ENCODE measurements around the gene CASZ1. TPM values are rescaled to one million over a fixed set of nuclear protein-coding genes. Genes with fewer than 3 reads are reported as not detected.

CASZ1 gene
- total and polyA plus RNA-seq, 2 donors, result 1.8 to 3.9 TPM

DNA sequence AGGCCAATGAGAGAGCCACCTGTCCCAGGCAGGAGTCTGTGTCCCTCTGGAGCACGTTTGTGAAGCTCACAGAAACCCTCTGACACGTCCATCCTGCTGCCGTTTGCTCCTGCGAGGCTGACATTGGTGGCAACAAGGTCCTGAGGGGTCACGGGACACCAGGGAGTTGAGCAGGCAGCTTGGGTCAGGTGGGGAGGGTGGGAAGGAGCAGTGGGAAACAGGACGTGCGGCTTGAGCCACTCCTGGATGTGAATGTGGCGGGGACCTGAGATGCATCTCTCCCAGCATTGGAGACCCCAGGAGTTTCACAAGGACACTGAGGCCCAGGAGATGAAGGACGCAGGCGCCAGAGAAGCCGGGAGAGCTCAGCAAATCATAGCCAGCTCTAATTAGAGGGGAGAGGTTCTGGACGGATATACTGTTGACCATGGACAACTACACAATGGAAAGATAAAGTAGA, 172.7 kb downstream of the CASZ1 start:
- H3K27ac ChIP-seq (ENCODE audit: low read depth in 1 of 2, low read length in 1 of 2), result no peak overlapping the region
- no peaks in the 10 kb centered on the region for H3K9me3 ChIP-seq (ENCODE audit: control insufficient read depth in 2 of 2, insufficient read depth in 1 of 2, low read length in 1 of 2)
- H3K4me1 ChIP-seq (ENCODE audit: control insufficient read depth in 2 of 2, insufficient read depth in 2 of 2, low read length in 2 of 2), result no peaks in the 10 kb centered on the region
- 96% methylated on average over 12 of the region's 12 CpGs for WGBS
- no peak for DNase-seq (ENCODE audit: low read depth in 6 of 9, low spot score in 9 of 9)
- no peak overlapping the region for H3K4me3 ChIP-seq (ENCODE audit: low read length in 2 of 2)
- H3K27me3 ChIP-seq (ENCODE audit: control insufficient read depth in 2 of 2, insufficient read depth in 1 of 2, low read length in 1 of 2), result no peaks in the 10 kb centered on the region
- H3K36me3 ChIP-seq (ENCODE audit: control insufficient read depth in 2 of 2, insufficient read depth in 2 of 2, low read length in 1 of 2), result peaks cover 0 to 5% of the 10 kb centered on the region in 2 donors

DNA sequence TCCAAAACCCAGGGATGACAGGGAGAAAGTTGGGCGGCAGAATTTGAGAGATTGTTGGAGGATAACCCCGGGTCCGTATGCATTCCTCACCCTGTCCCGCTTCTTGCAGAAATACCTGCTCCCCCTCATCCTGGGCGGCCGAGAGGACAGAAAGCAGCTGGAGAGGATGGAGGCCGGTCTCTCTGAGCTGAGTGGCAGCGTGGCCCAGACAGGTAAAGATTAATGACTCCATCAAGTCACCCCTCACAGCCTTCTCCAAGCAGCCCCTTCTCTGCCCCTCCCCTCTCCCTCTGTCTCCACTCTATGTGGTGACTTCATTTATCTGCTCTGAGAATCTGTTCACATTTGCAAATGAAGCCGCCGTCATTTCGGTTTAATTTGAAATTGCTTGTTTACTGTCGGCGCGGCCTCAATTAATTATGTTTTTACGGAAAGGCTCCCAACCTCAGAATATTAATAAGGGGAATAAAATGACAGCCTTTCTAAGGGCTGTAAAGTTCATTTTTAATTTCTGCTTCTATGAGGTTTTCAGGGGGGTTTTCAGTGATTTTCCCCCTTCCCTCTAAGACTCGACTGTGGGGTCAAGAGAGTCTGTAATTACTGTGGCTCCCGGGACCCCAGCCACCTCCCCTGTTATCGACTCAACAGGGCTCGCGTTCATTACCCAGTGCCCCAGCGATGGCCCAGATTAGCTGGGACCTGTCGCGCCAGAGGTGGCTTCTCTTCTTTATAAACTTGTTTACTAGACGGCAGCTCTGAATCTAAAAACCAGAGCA, 173.3 kb downstream of the CASZ1 start:
- 97% methylated on average over 24 of the region's 24 CpGs for WGBS
- Histone ChIP-seq H3K4me1 (ENCODE audit: control insufficient read depth in 2 of 2, insufficient read depth in 2 of 2, low read length in 2 of 2) (no peaks in the 10 kb centered on the region), H3K36me3 (ENCODE audit: control insufficient read depth in 2 of 2, insufficient read depth in 2 of 2, low read length in 1 of 2) (peaks cover 0 to 11% of the 10 kb centered on the region in 2 donors), H3K27ac (ENCODE audit: low read depth in 1 of 2, low read length in 1 of 2) (no peak overlapping the region), H3K9me3 (ENCODE audit: control insufficient read depth in 2 of 2, insufficient read depth in 1 of 2, low read length in 1 of 2) (no peaks in the 10 kb centered on the region), H3K27me3 (ENCODE audit: control insufficient read depth in 2 of 2, insufficient read depth in 1 of 2, low read length in 1 of 2) (no peaks in the 10 kb centered on the region), H3K4me3 (ENCODE audit: low read length in 2 of 2) (no peak overlapping the region)
- DNase-seq (ENCODE audit: low read depth in 6 of 9, low spot score in 9 of 9), result no peak

DNA sequence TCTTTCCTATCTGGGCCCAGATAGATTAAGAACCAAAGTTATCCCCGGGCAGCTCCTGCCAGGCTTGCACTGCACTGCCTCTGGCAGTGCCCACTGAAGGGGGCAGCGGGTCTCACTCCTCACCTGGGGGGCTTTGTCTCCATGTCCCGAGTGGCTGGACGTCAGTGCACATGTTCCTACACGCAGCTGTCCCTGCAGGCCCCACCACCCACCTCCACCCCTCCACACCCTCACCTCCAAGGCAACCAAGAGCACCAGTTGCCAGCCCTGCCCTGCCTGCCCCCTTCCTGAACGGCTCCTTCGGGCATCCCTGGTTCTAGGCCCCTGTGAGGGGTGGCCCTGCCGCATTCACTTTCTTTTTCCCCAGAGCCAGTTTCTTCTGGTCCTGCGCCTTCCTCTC, 174.5 kb downstream of the CASZ1 start:
- no peak for DNase-seq (ENCODE audit: low read depth in 6 of 9, low spot score in 9 of 9)
- H3K4me3 ChIP-seq (ENCODE audit: low read length in 2 of 2), result no peak overlapping the region
- H3K4me1 ChIP-seq (ENCODE audit: control insufficient read depth in 2 of 2, insufficient read depth in 2 of 2, low read length in 2 of 2), result no peaks in the 10 kb centered on the region
- no peak overlapping the region for H3K27ac ChIP-seq (ENCODE audit: low read depth in 1 of 2, low read length in 1 of 2)
- no peaks in the 10 kb centered on the region for H3K27me3 ChIP-seq (ENCODE audit: control insufficient read depth in 2 of 2, insufficient read depth in 1 of 2, low read length in 1 of 2)
- no peaks in the 10 kb centered on the region for H3K9me3 ChIP-seq (ENCODE audit: control insufficient read depth in 2 of 2, insufficient read depth in 1 of 2, low read length in 1 of 2)
- H3K36me3 ChIP-seq (ENCODE audit: control insufficient read depth in 2 of 2, insufficient read depth in 2 of 2, low read length in 1 of 2), result peaks cover 0 to 13% of the 10 kb centered on the region in 2 donors
- WGBS, result 94% methylated on average over 9 of the region's 9 CpGs

DNA sequence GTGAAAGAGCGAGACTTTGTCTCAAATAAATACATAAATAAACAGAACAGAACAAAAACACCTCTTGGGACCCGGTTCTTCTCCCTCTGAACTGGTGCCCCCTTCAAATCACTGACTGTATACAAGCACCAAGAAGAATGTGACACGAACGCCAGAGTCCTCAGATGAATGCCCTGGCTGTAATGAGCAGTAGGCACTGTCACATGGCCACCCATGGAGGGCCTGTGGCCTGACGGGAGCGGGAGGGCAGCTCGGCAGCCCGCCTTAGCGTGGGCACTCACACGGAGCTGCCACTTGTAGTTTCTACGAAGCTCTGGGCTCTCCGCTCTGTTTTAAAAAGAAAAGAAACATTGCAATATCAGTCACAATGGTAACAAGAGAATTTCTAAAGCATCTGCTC, 175.7 kb downstream of the CASZ1 start:
- DNase-seq (ENCODE audit: low read depth in 6 of 9, low spot score in 9 of 9), result no peak
- Histone ChIP-seq H3K27ac (ENCODE audit: low read depth in 1 of 2, low read length in 1 of 2) (no peak overlapping the region), H3K4me3 (ENCODE audit: low read length in 2 of 2) (no peak overlapping the region), H3K9me3 (ENCODE audit: control insufficient read depth in 2 of 2, insufficient read depth in 1 of 2, low read length in 1 of 2) (no peaks in the 10 kb centered on the region), H3K36me3 (ENCODE audit: control insufficient read depth in 2 of 2, insufficient read depth in 2 of 2, low read length in 1 of 2) (peaks cover 0 to 13% of the 10 kb centered on the region in 2 donors), H3K4me1 (ENCODE audit: control insufficient read depth in 2 of 2, insufficient read depth in 2 of 2, low read length in 2 of 2) (no peaks in the 10 kb centered on the region), H3K27me3 (ENCODE audit: control insufficient read depth in 2 of 2, insufficient read depth in 1 of 2, low read length in 1 of 2) (no peaks in the 10 kb centered on the region)
- WGBS, result 98% methylated on average over 12 of the region's 12 CpGs

DNA sequence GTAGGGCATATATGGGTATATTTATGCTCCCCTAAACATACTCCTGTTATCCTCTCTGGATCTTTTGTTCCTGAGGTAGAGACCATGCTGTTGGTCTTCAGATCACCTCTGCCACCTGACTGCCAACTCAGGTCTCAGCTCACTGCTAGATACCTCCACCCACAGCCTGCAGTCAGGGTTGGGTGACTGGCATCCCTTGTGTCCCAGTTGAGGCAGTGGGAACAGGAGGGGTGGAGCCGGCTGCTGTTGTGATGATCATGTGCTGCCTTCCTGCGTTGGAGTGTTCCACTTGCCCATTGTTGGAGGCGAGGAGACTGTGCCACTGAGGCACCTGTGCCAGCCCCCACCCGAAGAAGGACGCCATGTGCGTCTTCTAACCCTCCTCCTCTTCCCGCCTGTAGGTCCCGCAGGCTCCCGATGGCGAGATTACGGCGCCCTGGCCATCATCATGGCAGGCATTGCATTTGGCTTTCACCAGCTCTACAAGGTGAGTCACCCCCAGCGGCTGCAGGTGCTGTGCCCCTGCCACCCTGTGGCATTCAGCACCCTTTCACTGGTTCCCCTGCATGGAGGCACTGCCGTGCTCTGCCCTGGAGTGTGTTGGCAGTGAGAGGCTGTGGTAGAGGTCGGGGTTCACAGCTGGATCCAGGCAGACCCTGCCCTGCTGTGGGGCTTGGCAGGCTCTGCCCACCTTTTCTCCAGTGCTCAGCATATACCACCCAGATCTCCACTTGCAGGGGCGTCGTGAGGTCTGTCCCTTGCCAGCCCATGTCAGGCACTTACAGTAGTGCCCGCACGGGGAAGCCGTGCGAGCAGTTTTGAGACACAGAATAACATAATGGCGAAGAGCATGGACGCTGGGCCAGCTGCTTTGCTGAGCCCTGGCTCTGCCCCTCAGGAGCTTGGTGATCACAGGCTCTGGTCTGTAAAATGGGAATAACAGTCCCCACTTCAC, 178.2 kb downstream of the CASZ1 start:
- no peak overlapping the region for H3K27ac ChIP-seq (ENCODE audit: low read depth in 1 of 2, low read length in 1 of 2)
- DNase-seq (ENCODE audit: low read depth in 6 of 9, low spot score in 9 of 9), result no peak
- H3K27me3 ChIP-seq (ENCODE audit: control insufficient read depth in 2 of 2, insufficient read depth in 1 of 2, low read length in 1 of 2), result no peaks in the 10 kb centered on the region
- no peaks in the 10 kb centered on the region for H3K9me3 ChIP-seq (ENCODE audit: control insufficient read depth in 2 of 2, insufficient read depth in 1 of 2, low read length in 1 of 2)
- H3K4me1 ChIP-seq (ENCODE audit: control insufficient read depth in 2 of 2, insufficient read depth in 2 of 2, low read length in 2 of 2), result no peaks in the 10 kb centered on the region
- 98% methylated on average over 23 of the region's 23 CpGs for WGBS
- peaks cover 0 to 8% of the 10 kb centered on the region in 2 donors for H3K36me3 ChIP-seq (ENCODE audit: control insufficient read depth in 2 of 2, insufficient read depth in 2 of 2, low read length in 1 of 2)
- no peak overlapping the region for H3K4me3 ChIP-seq (ENCODE audit: low read length in 2 of 2)

DNA sequence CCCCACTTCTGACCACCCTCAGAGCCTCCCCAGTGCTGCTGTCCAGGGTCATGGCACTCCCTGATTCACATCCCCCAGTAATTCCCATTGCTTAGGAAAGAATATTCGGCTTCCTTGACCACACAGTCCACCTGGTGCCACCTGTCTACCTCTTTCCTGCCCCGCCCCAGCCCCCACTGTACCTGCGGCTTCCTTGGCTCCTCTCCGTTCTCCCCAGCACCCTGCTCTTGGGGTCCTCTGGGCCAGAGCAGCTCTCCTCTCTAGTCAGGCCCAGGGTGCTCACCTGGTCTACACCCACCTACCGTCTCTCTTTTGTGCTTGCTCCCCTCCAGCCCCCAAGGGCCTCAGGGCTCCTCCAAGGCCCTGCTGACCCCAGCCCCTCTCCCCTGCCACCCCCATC, 179.1 kb downstream of the CASZ1 start:
- no peaks in the 10 kb centered on the region for H3K9me3 ChIP-seq (ENCODE audit: control insufficient read depth in 2 of 2, insufficient read depth in 1 of 2, low read length in 1 of 2)
- H3K27ac ChIP-seq (ENCODE audit: low read depth in 1 of 2, low read length in 1 of 2), result no peak overlapping the region
- no peak for DNase-seq (ENCODE audit: low read depth in 6 of 9, low spot score in 9 of 9)
- WGBS, result 97% methylated on average over 5 of the region's 5 CpGs
- no peak overlapping the region for H3K4me3 ChIP-seq (ENCODE audit: low read length in 2 of 2)
- H3K36me3 ChIP-seq (ENCODE audit: control insufficient read depth in 2 of 2, insufficient read depth in 2 of 2, low read length in 1 of 2), result peaks cover 0 to 12% of the 10 kb centered on the region in 2 donors
- H3K27me3 ChIP-seq (ENCODE audit: control insufficient read depth in 2 of 2, insufficient read depth in 1 of 2, low read length in 1 of 2), result no peaks in the 10 kb centered on the region
- H3K4me1 ChIP-seq (ENCODE audit: control insufficient read depth in 2 of 2, insufficient read depth in 2 of 2, low read length in 2 of 2), result no peaks in the 10 kb centered on the region

DNA sequence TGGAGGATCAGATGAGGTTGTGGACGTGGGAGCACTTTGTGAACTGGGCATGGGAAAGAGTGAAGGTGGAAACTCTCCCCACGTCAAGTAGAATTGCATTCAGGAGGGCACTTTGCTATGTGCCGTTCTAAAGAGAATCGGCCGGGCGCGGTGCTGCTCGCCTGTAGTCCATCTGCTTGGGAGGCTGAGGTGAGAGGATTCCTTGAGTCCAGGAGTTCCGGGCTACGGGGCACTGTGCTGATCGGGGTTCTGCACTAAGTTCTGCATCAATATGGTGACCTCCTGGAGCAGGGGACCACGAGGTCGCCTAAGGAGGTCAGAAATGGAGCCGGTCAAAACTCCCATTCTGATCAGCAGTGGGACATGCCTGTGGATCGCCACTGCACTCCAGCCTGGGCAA, 179.8 kb downstream of the CASZ1 start:
- no peaks in the 10 kb centered on the region for H3K27me3 ChIP-seq (ENCODE audit: control insufficient read depth in 2 of 2, insufficient read depth in 1 of 2, low read length in 1 of 2)
- no peaks in the 10 kb centered on the region for H3K4me1 ChIP-seq (ENCODE audit: control insufficient read depth in 2 of 2, insufficient read depth in 2 of 2, low read length in 2 of 2)
- H3K27ac ChIP-seq (ENCODE audit: low read depth in 1 of 2, low read length in 1 of 2), result no peak overlapping the region
- H3K4me3 ChIP-seq (ENCODE audit: low read length in 2 of 2), result no peak overlapping the region
- no peaks in the 10 kb centered on the region for H3K9me3 ChIP-seq (ENCODE audit: control insufficient read depth in 2 of 2, insufficient read depth in 1 of 2, low read length in 1 of 2)
- DNase-seq (ENCODE audit: low read depth in 6 of 9, low spot score in 9 of 9), result no peak
- WGBS, result 98% methylated on average over 15 of the region's 15 CpGs
- peaks cover 0 to 12% of the 10 kb centered on the region in 2 donors for H3K36me3 ChIP-seq (ENCODE audit: control insufficient read depth in 2 of 2, insufficient read depth in 2 of 2, low read length in 1 of 2)

DNA sequence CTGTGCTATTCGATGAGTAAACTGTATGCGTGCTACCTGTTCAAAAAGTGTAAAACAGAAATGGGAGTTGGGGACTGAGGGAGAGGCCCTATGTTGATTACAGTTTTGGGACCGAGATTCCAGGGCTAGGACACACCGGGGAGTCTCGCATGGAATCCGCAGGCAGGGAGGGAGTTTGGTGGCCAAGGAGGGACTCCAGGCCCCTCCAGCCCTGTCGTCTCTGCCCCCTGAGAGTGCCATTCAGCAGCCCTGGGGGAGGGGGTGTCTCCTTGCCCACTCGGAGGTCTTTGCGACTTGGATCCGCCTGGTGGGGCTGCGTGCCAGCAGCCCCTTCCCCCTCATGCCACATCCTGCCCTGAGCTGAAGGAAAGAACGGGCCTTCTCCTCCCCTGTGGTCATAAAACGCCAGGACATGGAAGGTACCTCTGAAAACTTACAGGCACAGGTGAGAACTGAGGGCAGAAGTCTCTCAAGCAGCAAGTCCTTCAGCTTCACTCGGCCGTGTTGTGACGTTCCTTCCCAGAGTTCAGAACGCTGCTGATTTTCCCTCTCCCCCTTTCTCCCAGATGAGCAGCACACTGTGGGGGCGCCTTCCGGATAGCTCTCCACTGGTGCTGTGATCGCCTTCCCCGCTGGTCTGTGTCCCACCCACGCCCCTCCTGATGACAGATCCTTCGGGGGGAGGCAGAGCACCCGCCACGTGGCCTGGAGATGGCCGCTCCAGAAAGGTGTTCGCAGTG, 180.3 kb downstream of the CASZ1 start:
- WGBS, result 96% methylated on average over 27 of the region's 27 CpGs
- H3K4me1 ChIP-seq (ENCODE audit: control insufficient read depth in 2 of 2, insufficient read depth in 2 of 2, low read length in 2 of 2), result no peaks in the 10 kb centered on the region
- no peaks in the 10 kb centered on the region for H3K9me3 ChIP-seq (ENCODE audit: control insufficient read depth in 2 of 2, insufficient read depth in 1 of 2, low read length in 1 of 2)
- H3K27me3 ChIP-seq (ENCODE audit: control insufficient read depth in 2 of 2, insufficient read depth in 1 of 2, low read length in 1 of 2), result no peaks in the 10 kb centered on the region
- no peak for DNase-seq (ENCODE audit: low read depth in 6 of 9, low spot score in 9 of 9)
- peaks cover 0 to 12% of the 10 kb centered on the region in 2 donors for H3K36me3 ChIP-seq (ENCODE audit: control insufficient read depth in 2 of 2, insufficient read depth in 2 of 2, low read length in 1 of 2)
- H3K4me3 ChIP-seq (ENCODE audit: low read length in 2 of 2), result no peak overlapping the region
- no peak overlapping the region for H3K27ac ChIP-seq (ENCODE audit: low read depth in 1 of 2, low read length in 1 of 2)
